ENCODE data around the gene GPSM1. TPM values are rescaled to one million over a fixed set of nuclear protein-coding genes. Genes with fewer than 3 reads are reported as not detected.

Gene GPSM1
- total and polyA plus RNA-seq, 10 donors, result 4.5 to 27.9 (median 12.5) TPM

DNA sequence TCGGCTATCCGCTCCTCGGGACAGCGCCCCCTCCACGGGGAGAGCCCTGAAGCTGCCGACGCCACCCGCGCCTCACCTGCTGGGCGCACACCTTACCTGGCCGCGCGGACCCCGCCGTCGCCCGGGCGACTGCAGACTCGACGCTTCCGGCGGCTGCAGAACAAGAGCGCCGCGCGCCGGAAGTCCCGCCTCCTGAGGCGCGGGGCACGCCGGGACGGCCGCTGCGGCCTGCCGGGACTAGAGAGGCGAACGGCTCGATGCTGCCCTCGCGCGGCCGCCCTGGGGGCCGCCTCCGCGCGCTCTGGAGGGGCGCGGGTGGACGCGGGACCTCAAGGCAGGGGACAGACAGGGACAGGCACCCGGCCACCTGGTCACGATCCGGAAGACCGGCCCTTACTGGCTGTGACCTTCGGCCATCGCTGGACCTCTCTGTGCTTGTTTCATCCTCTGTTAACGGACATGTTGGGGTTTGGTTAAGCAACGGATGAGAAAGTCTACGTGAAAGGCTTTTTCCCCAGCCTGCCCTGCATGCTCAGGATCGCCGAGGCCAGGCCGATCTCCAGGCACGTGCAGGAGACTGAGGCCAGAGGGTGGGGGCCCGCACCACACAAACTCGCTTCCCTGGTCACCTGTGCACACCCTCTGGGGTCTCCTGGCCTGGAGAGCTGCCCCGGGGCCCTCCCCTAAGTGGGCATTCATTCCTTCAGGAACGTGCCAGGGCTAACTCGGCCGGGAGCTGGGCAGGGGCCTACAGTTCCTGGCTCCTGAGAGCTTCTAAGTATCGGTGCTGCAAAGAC is 72.9 kb downstream of the GPSM1 start, which contains the start of gene SNAPC4:
Gene SNAPC4 (minus strand): TSS at position 133 of the 797 bp plus-strand sequence. CDS start 1,742 bp downstream, outside the sequence.
- intact Hi-C loops (cut with DNase I; ENCODE audit: low total_unique reads), result no loop called here
- Histone ChIP-seq H3K4me3 (peak within 1 kb of the TSS; percentile 90 to 100 (median 99)), H3K9me3 (no peaks in the 10 kb centered on the region), H3K4me1 (peaks cover 26 to 63% (median 44%) of the 10 kb centered on the region in 6 donors), H3K27ac (peak within 1 kb of the TSS in 6 of 8 donors; percentile 63 to 84 (median 74)), H3K27me3 (replicated peaks in 1 of 7) (no peaks in the 10 kb centered on the region), H3K36me3 (peaks cover 0 to 62% (median 32%) of the 10 kb centered on the region in 6 donors)
- peak; percentile 97 for DNase-seq
- WGBS, 5 donors, result 8 to 16% (median 9%) methylated on average over 36 to 71 of the region's 71 CpGs
- TF ChIP-seq, protein P1, sequence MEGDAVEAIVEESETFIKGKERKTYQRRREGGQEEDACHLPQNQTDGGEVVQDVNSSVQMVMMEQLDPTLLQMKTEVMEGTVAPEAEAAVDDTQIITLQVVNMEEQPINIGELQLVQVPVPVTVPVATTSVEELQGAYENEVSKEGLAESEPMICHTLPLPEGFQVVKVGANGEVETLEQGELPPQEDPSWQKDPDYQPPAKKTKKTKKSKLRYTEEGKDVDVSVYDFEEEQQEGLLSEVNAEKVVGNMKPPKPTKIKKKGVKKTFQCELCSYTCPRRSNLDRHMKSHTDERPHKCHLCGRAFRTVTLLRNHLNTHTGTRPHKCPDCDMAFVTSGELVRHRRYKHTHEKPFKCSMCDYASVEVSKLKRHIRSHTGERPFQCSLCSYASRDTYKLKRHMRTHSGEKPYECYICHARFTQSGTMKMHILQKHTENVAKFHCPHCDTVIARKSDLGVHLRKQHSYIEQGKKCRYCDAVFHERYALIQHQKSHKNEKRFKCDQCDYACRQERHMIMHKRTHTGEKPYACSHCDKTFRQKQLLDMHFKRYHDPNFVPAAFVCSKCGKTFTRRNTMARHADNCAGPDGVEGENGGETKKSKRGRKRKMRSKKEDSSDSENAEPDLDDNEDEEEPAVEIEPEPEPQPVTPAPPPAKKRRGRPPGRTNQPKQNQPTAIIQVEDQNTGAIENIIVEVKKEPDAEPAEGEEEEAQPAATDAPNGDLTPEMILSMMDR (IDR thresholded peaks at IDR 0.05 in 8 of 11, conservative IDR thresholded peaks at IDR 0.05 in 3 of 11), result peak; percentile 60 to 98 (median 97)
- TF ChIP-seq POLR2A (IDR thresholded peaks at IDR 0.05) (peak in 1 of 3 donors; percentile 38), POLR2AphosphoS5 (IDR thresholded peaks at IDR 0.05) (peak; percentile 88 to 89 (median 89))

DNA sequence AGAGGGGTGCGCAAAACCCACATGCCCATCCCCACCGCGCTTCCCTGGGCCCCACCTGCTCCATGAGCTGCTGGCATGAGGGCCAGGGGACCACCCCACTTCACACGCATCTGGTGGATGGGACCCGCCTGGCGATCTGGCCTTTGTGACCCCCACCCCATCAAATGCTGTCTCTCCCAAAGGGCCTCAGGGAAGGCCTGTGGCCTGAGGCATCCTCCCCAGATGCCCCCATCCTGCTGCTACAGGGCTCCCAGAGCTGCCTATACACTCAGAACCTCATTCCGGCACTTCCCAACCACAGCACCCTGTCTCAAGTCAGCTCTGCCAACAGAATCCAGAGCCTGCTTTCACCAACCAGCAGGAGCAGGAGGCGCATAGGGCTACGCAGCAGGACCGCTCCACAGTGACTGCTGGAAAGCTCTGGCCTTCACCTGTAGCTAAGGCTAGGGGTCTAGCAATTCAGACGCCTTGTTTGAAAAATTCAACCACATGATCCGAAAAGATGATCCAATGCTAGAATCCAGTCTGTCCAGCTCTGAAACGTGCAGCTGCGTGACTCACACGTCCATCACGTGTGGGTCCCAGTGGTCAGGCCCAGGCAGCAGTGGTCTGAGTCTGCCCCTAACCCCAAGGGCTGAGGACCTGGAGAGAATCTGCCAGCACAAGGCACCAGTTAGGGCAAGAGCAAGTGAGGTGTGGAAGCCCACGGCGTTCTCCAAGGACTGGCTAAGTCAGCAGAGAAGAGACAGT is 74.0 kb downstream of the GPSM1 start:
- DNase-seq, result no peak
- TF ChIP-seq, protein P1 (IDR thresholded peaks at IDR 0.05 in 8 of 11, conservative IDR thresholded peaks at IDR 0.05 in 3 of 11), result no peak
- no peak for TF ChIP-seq POLR2A (IDR thresholded peaks at IDR 0.05)
- TF ChIP-seq POLR2AphosphoS5 (IDR thresholded peaks at IDR 0.05), result peak in 2 of 3 donors; percentile 3 to 14
- Histone ChIP-seq H3K36me3 (peaks cover 0 to 62% (median 32%) of the 10 kb centered on the region in 6 donors), H3K4me1 (peaks cover 26 to 73% (median 48%) of the 10 kb centered on the region in 6 donors), H3K4me3 (no peak overlapping the region), H3K27me3 (replicated peaks in 1 of 7) (no peaks in the 10 kb centered on the region), H3K9me3 (no peaks in the 10 kb centered on the region), H3K27ac (no peak overlapping the region)
- WGBS, 5 donors, result 94 to 96% (median 95%) methylated on average over 18 of the region's 18 CpGs
- intact Hi-C loops (cut with DNase I; ENCODE audit: low total_unique reads), result no loop called here

DNA sequence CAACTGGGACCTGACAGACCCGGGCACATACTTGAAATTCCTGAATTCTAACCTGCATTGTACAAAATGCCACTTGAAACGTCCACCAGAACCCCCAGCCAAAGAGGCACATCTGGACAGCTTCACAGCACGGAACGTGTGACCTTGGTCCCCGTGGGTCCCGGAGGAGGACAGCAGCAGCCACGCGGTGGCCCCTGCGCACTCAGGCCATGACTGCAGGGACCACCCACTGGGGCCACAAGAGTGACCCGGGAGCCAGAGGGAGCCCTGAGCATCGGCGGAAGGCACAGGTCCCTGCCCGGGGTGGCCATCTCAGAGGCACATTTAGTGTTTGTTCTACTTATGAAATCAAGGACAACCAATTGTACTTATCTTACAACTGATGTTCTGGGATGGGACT is 74.7 kb downstream of the GPSM1 start:
- Histone ChIP-seq H3K9me3 (no peaks in the 10 kb centered on the region), H3K4me3 (no peak overlapping the region), H3K4me1 (peaks cover 26 to 80% (median 48%) of the 10 kb centered on the region in 6 donors), H3K27ac (no peak overlapping the region), H3K36me3 (peaks cover 0 to 62% (median 31%) of the 10 kb centered on the region in 6 donors), H3K27me3 (replicated peaks in 1 of 7) (no peaks in the 10 kb centered on the region)
- DNase-seq, result peak; percentile 73
- WGBS, 5 donors, result 83 to 91% (median 86%) methylated on average over 10 to 13 of the region's 13 CpGs
- intact Hi-C loops (cut with DNase I; ENCODE audit: low total_unique reads), result no loop called here
- TF ChIP-seq, protein P1 (IDR thresholded peaks at IDR 0.05 in 8 of 11, conservative IDR thresholded peaks at IDR 0.05 in 3 of 11), result no peak
- no peak for TF ChIP-seq POLR2AphosphoS5 (IDR thresholded peaks at IDR 0.05)
- no peak for TF ChIP-seq POLR2A (IDR thresholded peaks at IDR 0.05)
